OCI-LY1 (cell line): ENCODE data around the gene CACNA1C.

Experiments used
- CTCF ChIP-seq: fragments of 200-600 bp; sonication (generic), shearing (Covaris generic); IDR thresholded peaks from 2 replicates; pipeline ENCODE4 v1.5.1; 2017; ENCODE audit warnings: mild to moderate bottlenecking, antibody characterized with exemption, low read length, moderate library complexity, mixed read lengths
- EZH2 ChIP-seq: fragments of 200-600 bp; sonication (generic), shearing (Covaris generic); IDR thresholded peaks from 2 replicates; pipeline ENCODE4 v1.8.0; 2017; ENCODE audit warnings: borderline replicate concordance, mixed run types, mild to moderate bottlenecking, antibody characterized with exemption, low read length, moderate library complexity, mixed read lengths

- TF ChIP-seq CTCF (no peak), EZH2 (no peak)
These were observed 259.4 kb downstream of the CACNA1C start for GRCh38 chr12:2312175-2312574.
